Gastroesophageal sphincter (tissue), 4 donors: Measurements from ENCODE around the gene VPS35L. TPM values are rescaled to one million over a fixed set of nuclear protein-coding genes. Genes with fewer than 3 reads are reported as not detected.

Experiments used
- ATAC-seq: fragments of 150-250 bp; one replicate; pipeline ENCODE4 v1.9.1; 2016; ENCODE audit warnings: mild to moderate bottlenecking, moderate library complexity
- H3K27ac ChIP-seq, 4 donors: fragments of 200-600 bp; sonication (generic) in 3 of 4; 1 replicate in 3 of 4; 2 replicates in 1 of 4; pipeline ENCODE4 v1.5.1; 2016 to 2019
- H3K27me3 ChIP-seq: fragments of 200-600 bp; sonication (generic); one replicate; pipeline ENCODE4 v1.5.1; 2019
- H3K36me3 ChIP-seq, 2 donors: fragments of 200-600 bp; sonication (generic); one replicate each; pipeline ENCODE4 v1.5.1; 2019; ENCODE audit warnings: control low read depth in 1 of 2
- H3K4me1 ChIP-seq, 3 donors: fragments of 200-600 bp; sonication (generic); 1 replicate in 2 of 3; 2 replicates in 1 of 3; pipeline ENCODE4 v1.5.1; 2016 to 2019; ENCODE audit warnings: control low read depth in 2 of 3
- H3K4me3 ChIP-seq, 2 donors: fragments of 200-600 bp; sonication (generic); one replicate each; pipeline ENCODE4 v1.5.1; 2019; ENCODE audit warnings: mild to moderate bottlenecking in 1 of 2, moderate library complexity in 1 of 2
- H3K9me3 ChIP-seq, 3 donors: fragments of 200-600 bp; sonication (generic); one replicate each; pipeline ENCODE4 v1.5.1; 2017 to 2019; ENCODE audit warnings: control low read depth in 2 of 3
- EP300 ChIP-seq: sonication (generic); formaldehyde crosslinking; IDR thresholded peaks from one replicate; pipeline ENCODE4 v1.6.1; 2017; ENCODE audit warnings: antibody characterized with exemption, mild to moderate bottlenecking
- POLR2A ChIP-seq, 2 donors: fragments of 450-650 bp; IDR thresholded peaks; one replicate each; pipeline ENCODE4 v1.6.1; 2017; ENCODE audit warnings: antibody characterized with exemption in 2 of 2, mild to moderate bottlenecking in 2 of 2, moderate library complexity in 1 of 2
- POLR2AphosphoS5 ChIP-seq: sonication (generic); formaldehyde crosslinking; IDR thresholded peaks from one replicate; pipeline ENCODE4 v1.6.1; 2017; ENCODE audit warnings: antibody characterized with exemption
- WGBS, 2 donors: methylation state at CpG; one replicate each; pipeline ENCODE4 v1.1.5; 2018; ENCODE audit warnings: low coverage in 1 of 2; 5-methylcytosine and 5-hydroxymethylcytosine counted together
- total RNA-seq, 4 donors: library from RNA; depleted of rRNA; stranded (reverse); fragments of >200 nt; gene quantifications; one replicate each; pipeline ENCODE4 v1.1.0, GENCODE V29; 2016
- TF ChIP-seq, protein P1 (sequence below), 4 experiments: fragments of 200-600 bp in 2 of 4; fragments of 450-650 bp in 2 of 4; sonication (generic) in 1 of 4; IDR thresholded peaks; one replicate each; pipeline ENCODE4 v1.5.1; 2017 to 2019; ENCODE audit warnings: antibody characterized with exemption in 4 of 4, mild to moderate bottlenecking in 2 of 4, moderate library complexity in 2 of 4

VPS35L gene, protein sequence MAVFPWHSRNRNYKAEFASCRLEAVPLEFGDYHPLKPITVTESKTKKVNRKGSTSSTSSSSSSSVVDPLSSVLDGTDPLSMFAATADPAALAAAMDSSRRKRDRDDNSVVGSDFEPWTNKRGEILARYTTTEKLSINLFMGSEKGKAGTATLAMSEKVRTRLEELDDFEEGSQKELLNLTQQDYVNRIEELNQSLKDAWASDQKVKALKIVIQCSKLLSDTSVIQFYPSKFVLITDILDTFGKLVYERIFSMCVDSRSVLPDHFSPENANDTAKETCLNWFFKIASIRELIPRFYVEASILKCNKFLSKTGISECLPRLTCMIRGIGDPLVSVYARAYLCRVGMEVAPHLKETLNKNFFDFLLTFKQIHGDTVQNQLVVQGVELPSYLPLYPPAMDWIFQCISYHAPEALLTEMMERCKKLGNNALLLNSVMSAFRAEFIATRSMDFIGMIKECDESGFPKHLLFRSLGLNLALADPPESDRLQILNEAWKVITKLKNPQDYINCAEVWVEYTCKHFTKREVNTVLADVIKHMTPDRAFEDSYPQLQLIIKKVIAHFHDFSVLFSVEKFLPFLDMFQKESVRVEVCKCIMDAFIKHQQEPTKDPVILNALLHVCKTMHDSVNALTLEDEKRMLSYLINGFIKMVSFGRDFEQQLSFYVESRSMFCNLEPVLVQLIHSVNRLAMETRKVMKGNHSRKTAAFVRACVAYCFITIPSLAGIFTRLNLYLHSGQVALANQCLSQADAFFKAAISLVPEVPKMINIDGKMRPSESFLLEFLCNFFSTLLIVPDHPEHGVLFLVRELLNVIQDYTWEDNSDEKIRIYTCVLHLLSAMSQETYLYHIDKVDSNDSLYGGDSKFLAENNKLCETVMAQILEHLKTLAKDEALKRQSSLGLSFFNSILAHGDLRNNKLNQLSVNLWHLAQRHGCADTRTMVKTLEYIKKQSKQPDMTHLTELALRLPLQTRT
- total RNA-seq = 10 to 100 TPM; 39.0 to 59.6 (median 46.9) TPM

DNA sequence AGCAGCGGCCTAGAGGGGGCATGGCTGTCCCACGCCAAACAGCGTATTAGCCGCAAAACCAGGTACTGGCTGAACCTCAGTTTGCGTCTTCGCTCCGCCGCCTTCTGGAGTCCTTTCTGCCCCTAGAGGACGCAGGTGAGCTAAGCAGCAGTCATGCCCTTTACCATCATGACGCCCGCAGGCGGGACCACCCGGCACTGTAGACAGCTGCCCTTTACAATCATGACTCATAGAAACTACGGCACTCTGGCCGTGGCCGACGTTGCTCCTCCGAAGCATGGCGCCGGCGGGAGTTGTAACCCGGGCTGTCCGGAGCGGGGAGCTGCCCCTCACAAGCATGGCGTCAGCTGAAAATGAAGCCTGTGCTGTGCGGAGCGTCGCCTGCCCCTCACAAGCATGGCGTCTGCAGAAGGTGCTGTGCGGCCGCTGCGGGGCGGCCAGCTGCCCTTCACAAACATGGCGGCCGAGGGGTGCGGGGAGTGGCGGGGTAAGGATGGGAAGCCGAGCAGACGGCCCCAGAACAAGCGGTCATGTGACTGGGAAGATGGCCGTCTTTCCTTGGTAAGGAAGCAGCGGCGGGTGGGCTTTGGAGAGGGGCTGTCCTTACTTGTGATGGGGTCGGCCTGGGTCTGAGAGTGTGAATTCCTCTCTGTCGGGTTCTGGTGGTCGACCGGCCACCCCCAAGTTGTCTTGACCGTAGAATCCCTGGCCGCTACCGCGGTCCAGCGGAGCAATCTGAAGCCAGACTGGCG lies at the start of gene VPS35L:
Gene VPS35L (plus strand): TSS at position 518 of the 752 bp plus-strand sequence. CDS start 27 bp downstream, at position 545.
- Histone ChIP-seq H3K4me1 (peaks cover 0 to 36% (median 2%) of the 10 kb centered on the region in 3 donors), H3K27ac (peak within 1 kb of the TSS; percentile 60 to 93 (median 90)), H3K36me3 (peaks cover 0 to 15% of the 10 kb centered on the region in 2 donors), H3K4me3 (peak within 1 kb of the TSS; percentile 69 to 87), H3K9me3 (no peaks in the 10 kb centered on the region), H3K27me3 (no peaks in the 10 kb centered on the region)
- WGBS, 2 donors = 0% methylated on average over 4 of the region's 53 CpGs; no CpG with 5 or more reads in 1 of the 2 donors
- ATAC-seq = peak; percentile 100
- TF ChIP-seq, protein P1, sequence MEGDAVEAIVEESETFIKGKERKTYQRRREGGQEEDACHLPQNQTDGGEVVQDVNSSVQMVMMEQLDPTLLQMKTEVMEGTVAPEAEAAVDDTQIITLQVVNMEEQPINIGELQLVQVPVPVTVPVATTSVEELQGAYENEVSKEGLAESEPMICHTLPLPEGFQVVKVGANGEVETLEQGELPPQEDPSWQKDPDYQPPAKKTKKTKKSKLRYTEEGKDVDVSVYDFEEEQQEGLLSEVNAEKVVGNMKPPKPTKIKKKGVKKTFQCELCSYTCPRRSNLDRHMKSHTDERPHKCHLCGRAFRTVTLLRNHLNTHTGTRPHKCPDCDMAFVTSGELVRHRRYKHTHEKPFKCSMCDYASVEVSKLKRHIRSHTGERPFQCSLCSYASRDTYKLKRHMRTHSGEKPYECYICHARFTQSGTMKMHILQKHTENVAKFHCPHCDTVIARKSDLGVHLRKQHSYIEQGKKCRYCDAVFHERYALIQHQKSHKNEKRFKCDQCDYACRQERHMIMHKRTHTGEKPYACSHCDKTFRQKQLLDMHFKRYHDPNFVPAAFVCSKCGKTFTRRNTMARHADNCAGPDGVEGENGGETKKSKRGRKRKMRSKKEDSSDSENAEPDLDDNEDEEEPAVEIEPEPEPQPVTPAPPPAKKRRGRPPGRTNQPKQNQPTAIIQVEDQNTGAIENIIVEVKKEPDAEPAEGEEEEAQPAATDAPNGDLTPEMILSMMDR (IDR thresholded peaks at IDR 0.05) = peak; percentile 23 to 80 (median 72)
- TF ChIP-seq POLR2A (IDR thresholded peaks at IDR 0.05) = peak; percentile 31 to 45
- peak; percentile 77 for TF ChIP-seq POLR2AphosphoS5
- TF ChIP-seq EP300 = no peak

DNA sequence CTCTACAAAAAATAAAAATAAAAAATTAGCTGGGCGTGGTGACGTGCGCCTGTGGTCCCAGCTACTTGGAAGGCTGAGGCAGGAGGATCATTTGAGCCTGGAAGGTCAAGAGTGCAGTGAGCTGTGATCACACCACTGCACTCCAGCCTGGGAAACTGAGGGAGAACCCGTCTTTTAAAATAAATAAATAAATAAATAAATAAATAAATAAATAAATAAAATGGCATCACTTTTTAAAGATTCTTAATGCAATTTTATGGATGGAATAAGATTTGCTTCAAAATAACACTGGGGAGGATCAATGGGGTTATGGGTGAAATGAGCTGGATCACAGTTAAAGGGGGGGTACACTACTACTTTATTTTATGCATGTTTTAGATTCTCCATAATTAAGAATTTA lies 48.5 kb upstream of the VPS35L start:
- no peak for ATAC-seq
- WGBS, 2 donors = 90 to 91% methylated on average over 4 of the region's 4 CpGs

DNA sequence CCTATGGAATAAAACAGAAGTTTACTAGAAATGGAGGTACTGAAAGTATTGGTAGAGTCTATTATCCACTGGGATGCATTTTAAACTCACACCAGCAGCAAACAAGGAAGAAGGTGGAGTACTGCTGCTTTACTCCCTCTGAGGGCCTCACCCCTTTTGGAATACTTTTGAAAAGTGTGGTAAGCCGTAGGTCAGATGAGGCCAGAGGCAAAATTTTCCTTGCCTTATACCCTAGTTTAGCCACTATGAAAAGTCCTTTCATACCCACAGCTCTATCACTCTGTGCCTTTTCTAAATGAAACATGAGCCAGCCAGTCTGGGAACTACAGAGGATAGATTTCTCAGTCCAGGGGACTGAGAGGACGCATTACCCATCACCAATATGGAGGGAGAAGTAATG lies 47.6 kb upstream of the VPS35L start:
- no peaks in the 10 kb centered on the region for H3K9me3 ChIP-seq
- ATAC-seq = no peak

More for the DNA sequence above, 48.5 kb upstream of the VPS35L start:
- Histone ChIP-seq H3K36me3 (peaks cover 3 to 90% of the 10 kb centered on the region in 2 donors), H3K27ac (no peak overlapping the region), H3K9me3 (no peaks in the 10 kb centered on the region), H3K4me1 (no peaks in the 10 kb centered on the region), H3K27me3 (no peaks in the 10 kb centered on the region), H3K4me3 (no peak overlapping the region)
- TF ChIP-seq, protein P1 (IDR thresholded peaks at IDR 0.05) = no peak
- TF ChIP-seq EP300 (no peak), POLR2A (IDR thresholded peaks at IDR 0.05) (no peak), POLR2AphosphoS5 (no peak)

DNA sequence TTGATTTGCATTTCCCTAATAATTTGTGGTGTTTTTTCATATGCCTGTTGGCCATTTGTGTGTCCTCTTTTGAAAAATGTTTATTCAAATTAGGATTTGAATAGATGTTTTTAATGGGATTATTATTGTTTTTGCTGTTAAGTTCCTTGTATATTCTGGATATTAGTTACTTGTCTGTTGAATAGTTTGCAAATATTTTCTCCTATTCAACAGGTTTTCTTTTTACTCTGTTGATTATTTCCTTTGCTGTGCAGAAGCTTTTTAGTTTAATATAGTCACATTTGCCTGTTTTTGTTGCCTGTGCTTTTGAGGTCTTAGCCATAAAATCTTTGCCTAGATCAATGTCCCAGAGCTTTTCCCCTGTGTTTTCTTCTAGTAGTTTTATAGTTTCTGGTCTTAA lies 43.2 kb upstream of the VPS35L start:
- H3K27me3 ChIP-seq = no peaks in the 10 kb centered on the region
- H3K36me3 ChIP-seq = peaks cover 6 to 74% of the 10 kb centered on the region in 2 donors
- no peak overlapping the region for H3K4me3 ChIP-seq
- TF ChIP-seq, protein P1 (IDR thresholded peaks at IDR 0.05) = no peak
- H3K9me3 ChIP-seq = no peaks in the 10 kb centered on the region
- no peaks in the 10 kb centered on the region for H3K4me1 ChIP-seq
- no peak overlapping the region for H3K27ac ChIP-seq
- no peak for ATAC-seq

More for the DNA sequence above, 47.6 kb upstream of the VPS35L start:
- H3K27me3 ChIP-seq = no peaks in the 10 kb centered on the region
- H3K4me1 ChIP-seq = no peaks in the 10 kb centered on the region
- H3K27ac ChIP-seq = no peak overlapping the region
- peaks cover 3 to 83% of the 10 kb centered on the region in 2 donors for H3K36me3 ChIP-seq
- H3K4me3 ChIP-seq = no peak overlapping the region
- TF ChIP-seq POLR2AphosphoS5 (no peak), POLR2A (IDR thresholded peaks at IDR 0.05) (no peak), EP300 (no peak)
- TF ChIP-seq, protein P1 (IDR thresholded peaks at IDR 0.05) = no peak
- 78% methylated on average over 1 of the region's 2 CpGs for WGBS, 2 donors
